CD4-positive, alpha-beta T cell treated with Interleukin-21 for 1 hour (primary cell): ENCODE measurements around the gene ASB10.

Experiments
- DNase-seq: peaks from one replicate; pipeline ENCODE4 v3.0.0-alpha.2; 2020

The ASB10 gene, protein sequence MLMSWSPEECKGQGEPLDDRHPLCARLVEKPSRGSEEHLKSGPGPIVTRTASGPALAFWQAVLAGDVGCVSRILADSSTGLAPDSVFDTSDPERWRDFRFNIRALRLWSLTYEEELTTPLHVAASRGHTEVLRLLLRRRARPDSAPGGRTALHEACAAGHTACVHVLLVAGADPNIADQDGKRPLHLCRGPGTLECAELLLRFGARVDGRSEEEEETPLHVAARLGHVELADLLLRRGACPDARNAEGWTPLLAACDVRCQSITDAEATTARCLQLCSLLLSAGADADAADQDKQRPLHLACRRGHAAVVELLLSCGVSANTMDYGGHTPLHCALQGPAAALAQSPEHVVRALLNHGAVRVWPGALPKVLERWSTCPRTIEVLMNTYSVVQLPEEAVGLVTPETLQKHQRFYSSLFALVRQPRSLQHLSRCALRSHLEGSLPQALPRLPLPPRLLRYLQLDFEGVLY

DNA sequence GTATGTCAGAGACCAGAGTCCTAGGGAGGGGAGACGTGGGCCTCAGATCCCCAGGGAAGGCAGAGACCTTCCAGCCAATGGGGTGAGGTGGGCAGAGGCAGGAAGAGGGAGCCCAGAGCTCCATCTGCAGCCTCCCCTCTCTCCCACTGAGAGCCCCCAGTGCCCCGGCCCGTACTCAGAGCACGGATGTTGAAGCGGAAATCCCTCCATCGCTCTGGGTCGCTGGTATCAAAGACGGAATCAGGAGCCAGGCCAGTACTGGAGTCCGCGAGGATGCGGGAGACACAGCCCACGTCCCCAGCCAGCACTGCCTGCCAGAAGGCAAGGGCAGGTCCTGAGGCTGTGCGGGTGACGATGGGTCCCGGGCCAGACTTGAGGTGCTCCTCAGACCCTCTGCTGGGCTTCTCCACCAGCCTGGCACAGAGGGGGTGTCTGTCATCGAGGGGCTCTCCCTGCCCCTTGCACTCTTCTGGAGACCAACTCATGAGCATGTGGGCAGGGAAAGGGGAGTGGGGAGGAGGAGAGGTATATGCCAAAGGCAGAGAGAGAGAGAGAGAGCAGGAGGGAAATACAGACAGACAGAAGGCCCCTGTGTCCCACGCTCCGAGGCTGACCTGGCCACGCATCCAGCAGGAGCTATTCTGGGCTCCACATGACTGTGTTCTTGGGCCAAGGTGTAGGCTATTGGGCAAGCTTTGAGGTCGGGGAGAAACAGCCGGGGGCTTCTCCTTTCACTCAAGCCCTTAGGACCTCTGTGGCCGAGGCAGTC, at the start of gene ASB10:
TSS of gene ASB10 (minus strand) at position 611 of the 769 bp plus-strand sequence. CDS start at position 491, 120 bp downstream.
- no peak for DNase-seq

DNA sequence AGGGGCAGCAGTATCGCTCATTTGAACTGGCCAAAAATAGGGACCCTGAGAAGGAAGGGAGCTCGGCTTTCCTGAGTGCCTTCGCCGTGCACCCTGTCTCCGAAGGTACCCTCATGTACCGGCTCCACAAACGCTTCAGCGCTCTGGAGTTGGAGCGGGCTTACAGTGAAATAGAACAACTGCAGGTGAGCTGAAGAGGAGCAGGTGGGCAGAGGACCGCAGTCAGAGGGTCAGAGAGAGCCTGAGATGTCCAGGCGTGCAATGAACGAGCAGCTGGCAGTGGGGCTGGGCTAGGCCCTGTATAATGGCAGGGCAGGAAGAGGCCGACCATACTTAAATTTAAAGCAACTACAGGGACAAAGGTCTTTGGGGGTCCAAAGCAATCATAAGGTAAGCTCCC, 49.4 kb upstream of the ASB10 start:
- no peak for DNase-seq

GRCh38 chr7:151235091-151235787, 48.2 kb upstream of the ASB10 start:
- DNase-seq = no peak

DNA sequence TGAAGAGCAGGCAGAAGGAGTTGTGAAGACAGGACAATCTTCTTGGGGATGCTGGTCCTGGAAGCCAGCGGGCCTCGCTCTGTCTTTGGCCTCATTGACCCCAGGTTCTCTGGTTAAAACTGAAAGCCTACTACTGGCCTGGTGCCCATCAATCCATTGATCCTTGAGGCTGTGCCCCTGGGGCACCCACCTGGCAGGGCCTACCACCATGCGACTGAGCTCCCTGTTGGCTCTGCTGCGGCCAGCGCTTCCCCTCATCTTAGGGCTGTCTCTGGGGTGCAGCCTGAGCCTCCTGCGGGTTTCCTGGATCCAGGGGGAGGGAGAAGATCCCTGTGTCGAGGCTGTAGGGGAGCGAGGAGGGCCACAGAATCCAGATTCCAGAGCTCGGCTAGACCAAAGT, 46.8 kb upstream of the ASB10 start:
- DNase-seq = no peak

- peak; percentile 67 for DNase-seq
Measured at GRCh38 chr7:151232917-151233701, 46.1 kb upstream of the ASB10 start.

GRCh38 chr7:151232091-151232916, 45.3 kb upstream of the ASB10 start, which contains the start of gene CHPF2:
TSS of gene CHPF2 (plus strand) at chr7:151232483. CDS start at chr7:151234012, 1,529 bp downstream.
- DNase-seq = peak; percentile 89

DNA sequence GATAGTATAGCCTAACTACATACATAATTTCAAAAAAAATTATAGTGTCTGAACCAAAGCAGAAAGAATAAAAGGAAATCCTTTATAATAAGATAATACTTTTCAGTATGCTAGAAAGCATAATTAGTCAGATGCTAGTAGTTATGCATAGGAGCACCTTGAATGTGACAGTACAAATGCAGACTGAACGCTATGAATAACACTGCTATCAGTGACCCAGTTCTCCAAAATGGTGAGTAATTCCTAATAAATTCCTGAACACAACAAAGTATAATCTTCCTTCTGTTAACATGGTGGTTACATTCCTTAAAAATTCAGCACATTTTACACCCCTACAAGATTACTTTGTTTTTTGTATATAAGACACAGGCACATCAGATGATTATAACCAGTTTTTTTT, 44.0 kb upstream of the ASB10 start:
- DNase-seq = no peak

DNA sequence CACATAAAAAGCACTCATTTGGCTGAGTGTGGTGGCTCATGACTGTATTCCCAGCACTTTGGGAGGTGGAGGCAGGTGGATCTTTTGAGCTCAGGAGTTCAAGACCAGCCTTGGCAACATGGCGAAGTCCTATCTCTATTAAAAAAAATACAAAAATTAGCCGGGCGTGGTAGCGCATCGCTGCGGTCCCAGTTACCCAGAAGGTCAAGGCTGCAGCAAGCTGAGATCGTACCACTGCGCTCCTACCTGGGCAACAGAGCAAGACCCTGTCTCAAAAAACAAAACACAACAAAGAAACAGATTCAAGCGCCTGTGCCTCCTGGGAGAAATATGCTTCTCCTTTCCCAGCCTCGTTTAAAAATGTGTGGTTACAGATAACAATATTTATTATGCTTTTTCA, 42.2 kb upstream of the ASB10 start:
- no peak for DNase-seq

GRCh38 chr7:151228024-151228866, 41.2 kb upstream of the ASB10 start:
- DNase-seq = no peak

GRCh38 chr7:151226875-151227782, 40.1 kb upstream of the ASB10 start, which contains the start of gene ABCF2:
TSS of gene ABCF2 (minus strand) at chr7:151227205. CDS start at chr7:151226458, 747 bp downstream.
- DNase-seq = peak; percentile 97

GRCh38 chr7:151226560-151226874, 39.5 kb upstream of the ASB10 start:
- no peak for DNase-seq

DNA sequence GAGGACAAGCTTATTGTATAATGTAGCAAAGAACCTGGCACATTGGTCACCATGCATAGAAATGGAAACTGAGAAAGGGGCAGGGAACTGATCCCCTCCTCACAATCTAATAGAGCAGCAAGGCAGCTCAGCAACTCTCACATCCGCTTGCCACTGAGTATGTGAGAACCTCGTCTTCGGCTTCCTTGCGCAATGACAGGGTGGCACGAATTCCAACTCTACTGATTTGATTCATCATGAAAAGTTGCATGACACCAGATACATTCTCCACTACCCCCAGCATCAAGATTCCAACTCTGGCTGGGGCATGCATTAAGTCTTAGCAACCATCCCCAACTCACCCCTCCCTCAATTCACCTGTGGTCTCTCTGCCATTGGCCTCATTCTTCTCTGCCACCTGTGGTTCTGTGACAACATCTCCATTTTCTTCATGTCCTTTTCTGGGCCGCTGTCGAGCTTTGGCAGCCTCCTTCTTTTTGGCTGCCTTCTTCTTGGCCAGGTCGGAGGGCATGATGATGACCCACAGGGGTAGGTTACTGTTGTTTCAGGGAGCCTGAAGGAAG, 39.0 kb upstream of the ASB10 start:
- no peak for DNase-seq

- DNase-seq = no peak
Measured at GRCh38 chr7:151223728-151224127, 36.7 kb upstream of the ASB10 start.

DNA sequence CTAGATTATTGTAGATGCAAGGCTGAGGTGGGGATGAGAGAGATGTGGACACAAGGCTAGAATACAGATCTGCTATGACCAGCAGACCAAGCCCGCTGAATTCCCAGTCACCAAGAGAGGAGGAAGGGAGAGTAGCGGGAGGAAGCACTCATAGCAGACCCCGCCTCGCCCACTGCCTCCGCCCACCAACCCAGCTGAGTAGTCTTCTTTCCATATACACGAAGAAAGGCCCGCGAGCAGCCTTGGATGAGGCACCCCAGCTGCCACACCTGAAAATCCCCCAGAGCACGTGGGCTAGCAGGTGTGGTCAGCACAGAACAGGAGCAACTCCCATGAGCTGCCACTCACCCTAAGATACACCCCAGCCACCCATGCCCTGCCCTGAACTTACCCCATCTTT, 31.1 kb upstream of the ASB10 start:
- no peak for DNase-seq

DNA sequence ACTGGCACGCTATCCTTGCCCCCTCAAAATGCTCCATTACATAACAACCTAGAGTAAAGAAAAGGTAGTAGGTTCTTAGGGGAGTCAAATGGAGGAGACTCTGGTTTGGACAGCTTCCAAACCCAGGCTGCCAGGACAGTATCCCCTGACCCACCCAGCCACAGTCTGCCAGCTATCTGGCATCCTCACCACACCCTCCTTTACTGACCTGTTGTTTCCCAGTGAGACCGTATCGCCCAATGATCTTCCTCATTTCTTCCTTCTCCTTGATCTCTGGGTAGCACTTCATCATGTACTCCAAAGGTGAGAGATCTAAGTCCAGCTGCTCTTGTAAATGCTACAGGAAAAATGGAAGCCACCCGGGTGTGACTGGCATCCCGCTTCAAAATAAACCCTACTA, 28.3 kb upstream of the ASB10 start:
- DNase-seq = no peak

DNA sequence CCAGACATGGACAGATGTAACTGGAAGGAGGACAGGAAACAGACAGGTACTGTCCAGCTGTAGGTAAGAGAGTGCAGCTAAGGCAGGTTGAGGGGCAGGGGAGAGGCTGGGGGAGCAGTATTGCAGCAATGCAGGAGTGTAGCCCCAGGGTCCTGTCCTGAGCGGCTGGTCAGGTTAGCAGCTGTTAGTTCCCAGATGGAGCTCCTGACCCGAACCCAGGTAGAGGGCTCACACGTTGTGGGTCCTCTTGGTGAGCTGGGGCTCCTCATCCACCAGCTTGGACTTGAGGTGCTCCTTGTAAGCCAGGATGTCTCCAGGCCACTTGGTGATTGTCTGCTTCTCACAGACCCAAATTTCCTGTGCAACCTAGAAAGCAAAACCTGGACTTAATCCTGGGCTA, 26.8 kb upstream of the ASB10 start:
- no peak for DNase-seq

DNA sequence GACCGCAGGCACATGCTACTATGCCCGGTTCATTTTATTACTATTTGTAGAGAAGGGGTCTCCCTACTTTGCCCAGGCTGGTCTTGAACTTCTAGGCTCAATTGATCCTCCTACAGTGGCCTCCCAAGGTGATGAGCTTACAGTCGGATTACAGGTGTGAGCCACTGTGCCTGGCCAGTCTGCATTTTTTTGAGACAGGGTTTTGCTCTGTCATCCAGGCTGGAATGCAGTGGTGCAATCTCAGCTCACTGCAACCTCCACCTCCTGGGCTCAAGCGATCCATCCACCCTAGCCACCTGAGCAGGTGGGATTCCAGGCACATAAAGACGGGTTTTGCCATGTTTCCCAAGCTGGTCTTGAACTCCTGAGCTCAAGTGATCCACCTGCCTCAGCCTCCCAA, 25.6 kb upstream of the ASB10 start:
- DNase-seq = no peak

DNA sequence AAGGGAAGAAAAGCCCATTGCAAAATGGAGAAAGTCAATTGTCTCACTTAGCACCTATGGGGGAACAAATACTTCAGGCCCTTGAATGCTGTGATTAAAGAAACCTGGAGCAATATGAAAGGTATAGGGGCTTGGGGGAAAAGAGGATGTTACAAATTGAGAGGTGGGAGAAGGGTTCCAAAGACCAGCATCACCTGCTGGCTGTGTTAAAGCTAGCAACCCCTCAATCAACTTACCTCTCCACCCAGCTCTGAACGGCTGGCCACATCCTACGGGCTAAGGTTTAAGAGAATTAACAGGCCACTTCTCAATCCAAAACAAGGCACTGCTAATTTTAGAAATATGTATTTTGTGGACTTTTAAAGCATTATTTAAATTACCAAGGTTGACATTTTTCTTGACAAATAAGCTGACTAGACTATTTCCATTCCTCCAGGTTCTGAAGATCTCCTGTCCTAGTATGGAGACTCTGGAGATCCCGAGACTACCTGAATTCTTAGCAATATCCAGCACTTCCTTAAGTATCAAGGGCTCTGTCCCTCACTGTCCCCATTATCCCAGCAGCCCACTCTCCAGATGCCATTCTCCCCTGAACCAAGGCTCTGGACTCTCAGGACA, 24.2 kb upstream of the ASB10 start:
- no peak for DNase-seq
